ENCODE measurements around the gene SNN. TPM values are rescaled to one million over a fixed set of nuclear protein-coding genes. Genes with fewer than 3 reads are reported as not detected.

Gene SNN
- total RNA-seq, 1 experiment from 2014 or later: 65.2 TPM

GRCh38 chr16:11624205-11624604 is 44.0 kb upstream of the SNN start:
- H3K9me3 Mint-ChIP-seq: peaks cover 9% of the 10 kb centered on the region
- POLR2A ChIA-PET: no interaction called here
- no peak for ATAC-seq
- H3K36me3 Mint-ChIP-seq: no peaks in the 10 kb centered on the region
- DNase-seq (ENCODE audit: low spot score): no peak
- no peak overlapping the region for H3K4me3 Mint-ChIP-seq
- peaks cover 11% of the 10 kb centered on the region for H3K27me3 Mint-ChIP-seq (ENCODE audit: low read depth)
- TF ChIP-seq ZNF121 (CRISPR knock-in tag; IDR thresholded peaks at IDR 0.05): no peak
- TF ChIP-seq, protein P1, sequence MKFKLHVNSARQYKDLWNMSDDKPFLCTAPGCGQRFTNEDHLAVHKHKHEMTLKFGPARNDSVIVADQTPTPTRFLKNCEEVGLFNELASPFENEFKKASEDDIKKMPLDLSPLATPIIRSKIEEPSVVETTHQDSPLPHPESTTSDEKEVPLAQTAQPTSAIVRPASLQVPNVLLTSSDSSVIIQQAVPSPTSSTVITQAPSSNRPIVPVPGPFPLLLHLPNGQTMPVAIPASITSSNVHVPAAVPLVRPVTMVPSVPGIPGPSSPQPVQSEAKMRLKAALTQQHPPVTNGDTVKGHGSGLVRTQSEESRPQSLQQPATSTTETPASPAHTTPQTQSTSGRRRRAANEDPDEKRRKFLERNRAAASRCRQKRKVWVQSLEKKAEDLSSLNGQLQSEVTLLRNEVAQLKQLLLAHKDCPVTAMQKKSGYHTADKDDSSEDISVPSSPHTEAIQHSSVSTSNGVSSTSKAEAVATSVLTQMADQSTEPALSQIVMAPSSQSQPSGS (CRISPR knock-in tag; IDR thresholded peaks at IDR 0.05; ENCODE audit: borderline replicate concordance, low read depth): no peak
- no peak for TF ChIP-seq CREB1 (CRISPR knock-in tag; IDR thresholded peaks at IDR 0.05)
- TF ChIP-seq NFATC4 (CRISPR knock-in tag; IDR thresholded peaks at IDR 0.05): no peak
- TF ChIP-seq ZSCAN18 (CRISPR knock-in tag; IDR thresholded peaks at IDR 0.05): no peak
- TF ChIP-seq USF2 (CRISPR knock-in tag; IDR thresholded peaks at IDR 0.05): no peak
- no peak for TF ChIP-seq ZNF671 (CRISPR knock-in tag; IDR thresholded peaks at IDR 0.05)
- no peak for TF ChIP-seq TCF7 (CRISPR knock-in tag; IDR thresholded peaks at IDR 0.05; ENCODE audit: low read depth)
- no peak for TF ChIP-seq IRF1 (CRISPR knock-in tag; IDR thresholded peaks at IDR 0.05)
- no peak for TF ChIP-seq MAX (CRISPR knock-in tag; IDR thresholded peaks at IDR 0.05)
- TF ChIP-seq, protein P2, sequence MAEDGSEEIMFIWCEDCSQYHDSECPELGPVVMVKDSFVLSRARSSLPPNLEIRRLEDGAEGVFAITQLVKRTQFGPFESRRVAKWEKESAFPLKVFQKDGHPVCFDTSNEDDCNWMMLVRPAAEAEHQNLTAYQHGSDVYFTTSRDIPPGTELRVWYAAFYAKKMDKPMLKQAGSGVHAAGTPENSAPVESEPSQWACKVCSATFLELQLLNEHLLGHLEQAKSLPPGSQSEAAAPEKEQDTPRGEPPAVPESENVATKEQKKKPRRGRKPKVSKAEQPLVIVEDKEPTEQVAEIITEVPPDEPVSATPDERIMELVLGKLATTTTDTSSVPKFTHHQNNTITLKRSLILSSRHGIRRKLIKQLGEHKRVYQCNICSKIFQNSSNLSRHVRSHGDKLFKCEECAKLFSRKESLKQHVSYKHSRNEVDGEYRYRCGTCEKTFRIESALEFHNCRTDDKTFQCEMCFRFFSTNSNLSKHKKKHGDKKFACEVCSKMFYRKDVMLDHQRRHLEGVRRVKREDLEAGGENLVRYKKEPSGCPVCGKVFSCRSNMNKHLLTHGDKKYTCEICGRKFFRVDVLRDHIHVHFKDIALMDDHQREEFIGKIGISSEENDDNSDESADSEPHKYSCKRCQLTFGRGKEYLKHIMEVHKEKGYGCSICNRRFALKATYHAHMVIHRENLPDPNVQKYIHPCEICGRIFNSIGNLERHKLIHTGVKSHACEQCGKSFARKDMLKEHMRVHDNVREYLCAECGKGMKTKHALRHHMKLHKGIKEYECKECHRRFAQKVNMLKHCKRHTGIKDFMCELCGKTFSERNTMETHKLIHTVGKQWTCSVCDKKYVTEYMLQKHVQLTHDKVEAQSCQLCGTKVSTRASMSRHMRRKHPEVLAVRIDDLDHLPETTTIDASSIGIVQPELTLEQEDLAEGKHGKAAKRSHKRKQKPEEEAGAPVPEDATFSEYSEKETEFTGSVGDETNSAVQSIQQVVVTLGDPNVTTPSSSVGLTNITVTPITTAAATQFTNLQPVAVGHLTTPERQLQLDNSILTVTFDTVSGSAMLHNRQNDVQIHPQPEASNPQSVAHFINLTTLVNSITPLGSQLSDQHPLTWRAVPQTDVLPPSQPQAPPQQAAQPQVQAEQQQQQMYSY (CRISPR knock-in tag; IDR thresholded peaks at IDR 0.05): no peak
- TF ChIP-seq KAT7 (CRISPR knock-in tag; IDR thresholded peaks at IDR 0.05; ENCODE audit: borderline replicate concordance): no peak
- TF ChIP-seq FOXP1 (CRISPR knock-in tag; IDR thresholded peaks at IDR 0.05; ENCODE audit: borderline replicate concordance): no peak
- H3K4me1 Mint-ChIP-seq: peaks cover 6% of the 10 kb centered on the region; the same call in 1 of the 2 replicates
- CTCF ChIA-PET: no interaction called here
- H3K27ac Mint-ChIP-seq: no peak overlapping the region

GRCh38 chr16:11624636-11625607 is 43.3 kb upstream of the SNN start:
- ChIA-PET CTCF (no interaction called here), POLR2A (interaction anchor here (0.7 kb wide), 2 partner anchors 26 to 235 kb away, joined by 3 to 7 read pairs; no protein-coding TSS in a partner anchor)
- Mint-ChIP-seq H3K27me3 (ENCODE audit: low read depth) (peaks cover 11% of the 10 kb centered on the region), H3K9me3 (peaks cover 9% of the 10 kb centered on the region), H3K36me3 (no peaks in the 10 kb centered on the region), H3K27ac (no peak overlapping the region), H3K4me3 (no peak overlapping the region), H3K4me1 (peaks cover 6% of the 10 kb centered on the region; the same call in 1 of the 2 replicates)
- DNase-seq (ENCODE audit: low spot score): no peak
- ATAC-seq: no peak
- TF ChIP-seq TCF7 (CRISPR knock-in tag; IDR thresholded peaks at IDR 0.05; ENCODE audit: low read depth): no peak
- TF ChIP-seq, protein P3, sequence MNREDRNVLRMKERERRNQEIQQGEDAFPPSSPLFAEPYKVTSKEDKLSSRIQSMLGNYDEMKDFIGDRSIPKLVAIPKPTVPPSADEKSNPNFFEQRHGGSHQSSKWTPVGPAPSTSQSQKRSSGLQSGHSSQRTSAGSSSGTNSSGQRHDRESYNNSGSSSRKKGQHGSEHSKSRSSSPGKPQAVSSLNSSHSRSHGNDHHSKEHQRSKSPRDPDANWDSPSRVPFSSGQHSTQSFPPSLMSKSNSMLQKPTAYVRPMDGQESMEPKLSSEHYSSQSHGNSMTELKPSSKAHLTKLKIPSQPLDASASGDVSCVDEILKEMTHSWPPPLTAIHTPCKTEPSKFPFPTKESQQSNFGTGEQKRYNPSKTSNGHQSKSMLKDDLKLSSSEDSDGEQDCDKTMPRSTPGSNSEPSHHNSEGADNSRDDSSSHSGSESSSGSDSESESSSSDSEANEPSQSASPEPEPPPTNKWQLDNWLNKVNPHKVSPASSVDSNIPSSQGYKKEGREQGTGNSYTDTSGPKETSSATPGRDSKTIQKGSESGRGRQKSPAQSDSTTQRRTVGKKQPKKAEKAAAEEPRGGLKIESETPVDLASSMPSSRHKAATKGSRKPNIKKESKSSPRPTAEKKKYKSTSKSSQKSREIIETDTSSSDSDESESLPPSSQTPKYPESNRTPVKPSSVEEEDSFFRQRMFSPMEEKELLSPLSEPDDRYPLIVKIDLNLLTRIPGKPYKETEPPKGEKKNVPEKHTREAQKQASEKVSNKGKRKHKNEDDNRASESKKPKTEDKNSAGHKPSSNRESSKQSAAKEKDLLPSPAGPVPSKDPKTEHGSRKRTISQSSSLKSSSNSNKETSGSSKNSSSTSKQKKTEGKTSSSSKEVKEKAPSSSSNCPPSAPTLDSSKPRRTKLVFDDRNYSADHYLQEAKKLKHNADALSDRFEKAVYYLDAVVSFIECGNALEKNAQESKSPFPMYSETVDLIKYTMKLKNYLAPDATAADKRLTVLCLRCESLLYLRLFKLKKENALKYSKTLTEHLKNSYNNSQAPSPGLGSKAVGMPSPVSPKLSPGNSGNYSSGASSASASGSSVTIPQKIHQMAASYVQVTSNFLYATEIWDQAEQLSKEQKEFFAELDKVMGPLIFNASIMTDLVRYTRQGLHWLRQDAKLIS (CRISPR knock-in tag; IDR thresholded peaks at IDR 0.05; ENCODE audit: borderline replicate concordance): no peak
- TF ChIP-seq, protein P4, sequence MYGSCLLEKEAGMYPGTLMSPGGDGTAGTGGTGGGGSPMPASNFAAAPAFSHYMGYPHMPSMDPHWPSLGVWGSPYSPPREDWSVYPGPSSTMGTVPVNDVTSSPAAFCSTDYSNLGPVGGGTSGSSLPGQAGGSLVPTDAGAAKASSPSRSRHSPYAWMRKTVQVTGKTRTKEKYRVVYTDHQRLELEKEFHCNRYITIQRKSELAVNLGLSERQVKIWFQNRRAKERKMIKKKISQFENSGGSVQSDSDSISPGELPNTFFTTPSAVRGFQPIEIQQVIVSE (CRISPR knock-in tag; IDR thresholded peaks at IDR 0.05; ENCODE audit: borderline replicate concordance): no peak
- TF ChIP-seq HMGXB4 (CRISPR knock-in tag; IDR thresholded peaks at IDR 0.05): no peak
- TF ChIP-seq ESRRA (CRISPR knock-in tag; IDR thresholded peaks at IDR 0.05; ENCODE audit: borderline replicate concordance): no peak
